GM12801 (cell line): ENCODE measurements around the gene SH3TC1.

Experiments
- TF ChIP-seq, protein P1 (sequence below): IDR thresholded peaks from one replicate; pipeline ENCODE4 v1.5.1; 2011; ENCODE audit warnings: control low read depth; ENCODE audit not compliant: insufficient read length; ENCODE audit errors: extremely low read depth

The SH3TC1 gene

GRCh38 chr4:8275548-8275910, 76.4 kb downstream of the SH3TC1 start:
- TF ChIP-seq, protein P1, sequence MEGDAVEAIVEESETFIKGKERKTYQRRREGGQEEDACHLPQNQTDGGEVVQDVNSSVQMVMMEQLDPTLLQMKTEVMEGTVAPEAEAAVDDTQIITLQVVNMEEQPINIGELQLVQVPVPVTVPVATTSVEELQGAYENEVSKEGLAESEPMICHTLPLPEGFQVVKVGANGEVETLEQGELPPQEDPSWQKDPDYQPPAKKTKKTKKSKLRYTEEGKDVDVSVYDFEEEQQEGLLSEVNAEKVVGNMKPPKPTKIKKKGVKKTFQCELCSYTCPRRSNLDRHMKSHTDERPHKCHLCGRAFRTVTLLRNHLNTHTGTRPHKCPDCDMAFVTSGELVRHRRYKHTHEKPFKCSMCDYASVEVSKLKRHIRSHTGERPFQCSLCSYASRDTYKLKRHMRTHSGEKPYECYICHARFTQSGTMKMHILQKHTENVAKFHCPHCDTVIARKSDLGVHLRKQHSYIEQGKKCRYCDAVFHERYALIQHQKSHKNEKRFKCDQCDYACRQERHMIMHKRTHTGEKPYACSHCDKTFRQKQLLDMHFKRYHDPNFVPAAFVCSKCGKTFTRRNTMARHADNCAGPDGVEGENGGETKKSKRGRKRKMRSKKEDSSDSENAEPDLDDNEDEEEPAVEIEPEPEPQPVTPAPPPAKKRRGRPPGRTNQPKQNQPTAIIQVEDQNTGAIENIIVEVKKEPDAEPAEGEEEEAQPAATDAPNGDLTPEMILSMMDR, result no peak

GRCh38 chr4:8276358-8277240, 77.5 kb downstream of the SH3TC1 start:
- TF ChIP-seq, protein P1, result no peak

GRCh38 chr4:8277356-8278008, 78.4 kb downstream of the SH3TC1 start:
- TF ChIP-seq, protein P1, result no peak

DNA sequence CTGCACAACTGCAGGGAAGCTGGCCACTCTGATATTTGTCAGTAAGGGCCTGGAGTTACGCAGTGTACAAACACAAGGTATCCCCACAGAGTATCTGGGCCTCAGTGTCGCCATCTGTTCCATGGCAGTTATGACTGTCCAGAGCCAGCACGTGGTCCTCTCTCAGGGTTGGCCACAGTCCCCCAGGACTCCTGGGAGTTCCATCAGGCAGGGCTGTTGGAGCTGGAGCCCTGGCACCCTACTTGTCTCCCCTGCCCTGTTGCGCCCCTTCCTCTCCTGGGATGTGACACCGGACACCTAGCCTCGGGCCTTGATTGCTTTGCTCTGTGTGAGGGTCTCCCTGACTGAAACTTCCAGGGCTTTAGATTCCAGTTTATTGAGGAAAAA, 78.9 kb downstream of the SH3TC1 start:
- TF ChIP-seq, protein P1, result no peak

- TF ChIP-seq, protein P1, result no peak
Measured at GRCh38 chr4:8278421-8279287, 79.6 kb downstream of the SH3TC1 start.

DNA sequence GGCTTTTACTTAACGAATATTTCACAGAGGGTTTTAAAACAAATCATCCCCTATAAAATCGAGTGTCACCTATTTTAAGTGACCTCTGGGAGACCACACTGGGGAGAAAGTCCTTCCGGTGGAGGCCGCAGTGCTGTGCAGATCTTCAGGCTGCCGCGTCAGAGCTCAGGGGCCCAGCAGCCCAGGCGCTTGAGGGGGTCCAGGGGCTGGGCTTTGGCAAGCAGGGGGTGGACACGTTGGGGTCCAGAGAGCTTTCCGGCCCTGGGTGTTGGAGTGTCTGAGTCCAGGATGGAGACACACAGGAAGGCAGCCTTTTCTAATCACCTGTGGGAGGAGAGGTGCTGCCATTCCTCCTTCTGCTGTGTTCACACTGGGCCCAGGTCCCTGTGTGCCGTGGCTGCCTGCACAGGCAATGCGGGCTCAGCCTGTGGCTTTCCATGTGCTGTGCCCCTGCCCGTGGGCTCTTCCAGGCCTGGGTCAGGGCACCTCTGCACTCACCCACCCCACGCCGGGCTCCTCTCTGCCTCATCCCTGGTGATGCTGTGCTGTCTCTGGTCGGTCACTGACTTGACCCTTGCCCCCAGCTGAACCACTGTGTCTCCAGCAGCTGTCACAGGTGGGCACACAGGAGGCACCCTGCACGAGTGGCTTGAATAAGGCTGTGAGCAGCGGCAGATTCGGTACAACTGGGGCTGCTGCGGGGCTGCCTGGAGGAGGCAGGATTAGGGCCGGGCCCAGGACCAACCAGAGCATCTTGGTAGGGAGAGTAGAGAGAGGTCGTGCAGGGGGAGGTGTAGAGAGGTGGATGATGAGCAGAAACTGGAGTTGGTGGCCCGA, 80.4 kb downstream of the SH3TC1 start:
- TF ChIP-seq, protein P1, result no peak
